Gastrocnemius medialis (tissue), 4 donors: ENCODE measurements around the gene SLC12A4. TPM values are rescaled to one million over a fixed set of nuclear protein-coding genes. Genes with fewer than 3 reads are reported as not detected.
A peak's percentile ranks its signal among the peaks of the same experiment; 100 is the strongest.
"Not testable (repeated sequence)": the region's sequence is repeated elsewhere in the genome, so short reads cannot be mapped to it uniquely, and the experiment has no call there.

Source experiments
- ATAC-seq, 2 donors: fragments of 150-250 bp; one replicate each; pipeline ENCODE4 v1.9.1; 2016
- DNase-seq, 2 donors: peaks; one replicate each; pipeline ENCODE4 v3.0.0-alpha.2; 2019
- H3K27ac ChIP-seq, 4 donors: fragments of 200-600 bp; sonication (generic); 1 replicate in 1 of 4; 2 replicates in 3 of 4; pipeline ENCODE4 v1.5.1; 2016 to 2018; ENCODE audit warnings: mild to moderate bottlenecking in 2 of 4, moderate library complexity in 1 of 4
- H3K27me3 ChIP-seq, 3 donors: fragments of 200-600 bp; sonication (generic) in 2 of 3; 1 replicate in 1 of 3; 2 replicates in 2 of 3; pipeline versions ENCODE4 v1.5.1 to v1.6.0; 2016 to 2019; ENCODE audit warnings: mild to moderate bottlenecking in 1 of 3, moderate library complexity in 1 of 3
- H3K36me3 ChIP-seq, 2 donors: fragments of 200-600 bp; sonication (generic) in 1 of 2; one replicate each; pipeline ENCODE4 v1.5.1; 2017 to 2018
- H3K4me1 ChIP-seq, 2 donors: fragments of 200-600 bp; sonication (generic) in 1 of 2; one replicate each; pipeline ENCODE4 v1.5.1; 2016 to 2017; ENCODE audit warnings: mild to moderate bottlenecking in 2 of 2
- H3K4me3 ChIP-seq, 4 donors: fragments of 200-600 bp; sonication (generic) in 3 of 4; 1 replicate in 1 of 4; 2 replicates in 3 of 4; pipeline ENCODE4 v1.5.1; 2016 to 2019; ENCODE audit warnings: mild to moderate bottlenecking in 2 of 4
- H3K9me3 ChIP-seq, 3 donors: fragments of 200-600 bp; sonication (generic) in 2 of 3; 1 replicate in 1 of 3; 2 replicates in 2 of 3; pipeline ENCODE4 v1.5.1; 2016 to 2019
- POLR2A ChIP-seq, 2 donors: fragments of 450-650 bp; IDR thresholded peaks; one replicate each; pipeline ENCODE4 v1.6.1; 2017; ENCODE audit warnings: antibody characterized with exemption in 2 of 2, mild to moderate bottlenecking in 2 of 2, moderate library complexity in 2 of 2
- in situ Hi-C, 4 donors: fragments of 200-750 bp; cut with MboI; loops; one replicate each; pipeline versions ENCODE4 v1.15.0 to v1.8.0; 2017; ENCODE audit warnings: low sequenced_read_pairs in 4 of 4
- intact Hi-C: fragments of 100-400 bp; cut with DNase I; formaldehyde crosslinking; loops from one replicate; pipeline ENCODE4 v1.15.1; 2023; ENCODE audit warnings: low total_unique reads
- total RNA-seq, 4 donors: library from RNA; depleted of rRNA; stranded (reverse); fragments of >200 nt; gene quantifications; one replicate each; pipeline versions ENCODE4 v1.1.0 to v1.2.3, GENCODE V29; 2016
- TF ChIP-seq, protein P1 (sequence below), 5 experiments: fragments of 450-650 bp in 3 of 5; fragments of 200-600 bp in 2 of 5; sonication (generic) in 2 of 5; IDR thresholded peaks in 4 of 5; conservative IDR thresholded peaks in 1 of 5; 1 replicate in 4 of 5; 2 replicates in 1 of 5; pipeline ENCODE4 v1.5.1; 2016 to 2019; ENCODE audit warnings: antibody characterized with exemption in 5 of 5, mild to moderate bottlenecking in 3 of 5, moderate library complexity in 3 of 5

Gene SLC12A4
- total RNA-seq, 4 donors from 2014 or later: 10.4 to 30.8 (median 15.8) TPM

DNA sequence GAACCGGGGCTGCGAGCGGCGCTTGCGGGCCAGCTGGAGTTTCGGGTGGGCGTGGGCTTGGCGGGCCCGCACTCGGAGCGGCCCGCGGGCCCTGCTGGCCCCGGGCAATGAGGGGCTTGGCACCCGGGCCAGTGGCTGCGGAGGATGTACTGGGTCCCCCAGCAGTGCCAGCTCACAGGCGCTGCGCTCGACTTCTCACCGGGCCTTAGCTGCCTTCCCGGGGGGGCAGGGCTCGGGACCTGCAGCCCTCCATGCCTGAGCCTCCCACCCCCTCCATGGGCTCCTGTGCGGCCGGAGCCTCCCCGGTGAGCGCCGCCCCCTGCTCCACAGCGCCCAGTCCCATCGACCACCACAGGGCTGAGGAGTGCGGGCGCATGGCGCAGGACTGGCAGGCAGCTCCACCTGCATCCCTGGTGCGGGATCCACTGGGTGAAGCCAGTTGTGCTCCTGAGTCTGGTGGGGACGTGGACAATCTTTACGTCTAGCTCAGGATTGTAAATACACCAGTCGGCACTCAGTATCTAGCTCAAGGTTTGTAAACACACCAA, 29.9 kb upstream of the SLC12A4 start:
- H3K4me3 ChIP-seq, H3K27me3 ChIP-seq, intact Hi-C loops, H3K36me3 ChIP-seq, DNase-seq, H3K4me1 ChIP-seq, H3K27ac ChIP-seq, ATAC-seq, H3K9me3 ChIP-seq: not testable (repeated sequence)
- in situ Hi-C loops: loop anchor here in 1 of 4 donors (10.0 kb wide), 1 partner anchor 46 kb away; no protein-coding TSS in a partner anchor

DNA sequence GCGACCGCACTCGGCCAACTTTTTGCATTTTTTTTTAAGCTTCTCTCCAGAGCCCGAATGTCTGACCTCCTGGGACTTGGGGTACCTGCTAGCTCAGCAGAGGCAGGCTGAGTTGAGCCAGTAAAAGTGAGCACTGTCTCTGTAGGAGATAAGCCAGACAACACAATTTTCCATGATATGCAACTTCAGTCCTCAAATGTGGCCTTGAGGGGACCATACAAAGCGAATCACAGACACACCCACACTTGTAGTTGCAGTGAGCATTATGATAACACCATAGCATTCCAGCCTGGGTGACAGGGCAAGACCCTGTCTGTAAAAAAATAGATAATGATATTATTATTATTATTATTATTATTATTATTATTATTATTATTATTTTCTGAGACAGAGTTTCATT, 28.2 kb upstream of the SLC12A4 start:
- ATAC-seq (no peak), DNase-seq (no peak)
- intact Hi-C loops: no loop called here
- Histone ChIP-seq H3K36me3 (no peaks in the 10 kb centered on the region), H3K27ac (no peak overlapping the region), H3K4me3 (no peak overlapping the region), H3K27me3 (no peaks in the 10 kb centered on the region), H3K4me1 (peaks cover 4 to 13% of the 10 kb centered on the region in 2 donors), H3K9me3 (no peaks in the 10 kb centered on the region)
- TF ChIP-seq, protein P1, sequence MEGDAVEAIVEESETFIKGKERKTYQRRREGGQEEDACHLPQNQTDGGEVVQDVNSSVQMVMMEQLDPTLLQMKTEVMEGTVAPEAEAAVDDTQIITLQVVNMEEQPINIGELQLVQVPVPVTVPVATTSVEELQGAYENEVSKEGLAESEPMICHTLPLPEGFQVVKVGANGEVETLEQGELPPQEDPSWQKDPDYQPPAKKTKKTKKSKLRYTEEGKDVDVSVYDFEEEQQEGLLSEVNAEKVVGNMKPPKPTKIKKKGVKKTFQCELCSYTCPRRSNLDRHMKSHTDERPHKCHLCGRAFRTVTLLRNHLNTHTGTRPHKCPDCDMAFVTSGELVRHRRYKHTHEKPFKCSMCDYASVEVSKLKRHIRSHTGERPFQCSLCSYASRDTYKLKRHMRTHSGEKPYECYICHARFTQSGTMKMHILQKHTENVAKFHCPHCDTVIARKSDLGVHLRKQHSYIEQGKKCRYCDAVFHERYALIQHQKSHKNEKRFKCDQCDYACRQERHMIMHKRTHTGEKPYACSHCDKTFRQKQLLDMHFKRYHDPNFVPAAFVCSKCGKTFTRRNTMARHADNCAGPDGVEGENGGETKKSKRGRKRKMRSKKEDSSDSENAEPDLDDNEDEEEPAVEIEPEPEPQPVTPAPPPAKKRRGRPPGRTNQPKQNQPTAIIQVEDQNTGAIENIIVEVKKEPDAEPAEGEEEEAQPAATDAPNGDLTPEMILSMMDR (IDR thresholded peaks at IDR 0.05 in 4 of 5, conservative IDR thresholded peaks at IDR 0.05 in 1 of 5): no peak
- TF ChIP-seq POLR2A (IDR thresholded peaks at IDR 0.05): no peak
- in situ Hi-C loops: loop anchor here in 1 of 4 donors (10.0 kb wide), 1 partner anchor 48 kb away; no protein-coding TSS in a partner anchor

DNA sequence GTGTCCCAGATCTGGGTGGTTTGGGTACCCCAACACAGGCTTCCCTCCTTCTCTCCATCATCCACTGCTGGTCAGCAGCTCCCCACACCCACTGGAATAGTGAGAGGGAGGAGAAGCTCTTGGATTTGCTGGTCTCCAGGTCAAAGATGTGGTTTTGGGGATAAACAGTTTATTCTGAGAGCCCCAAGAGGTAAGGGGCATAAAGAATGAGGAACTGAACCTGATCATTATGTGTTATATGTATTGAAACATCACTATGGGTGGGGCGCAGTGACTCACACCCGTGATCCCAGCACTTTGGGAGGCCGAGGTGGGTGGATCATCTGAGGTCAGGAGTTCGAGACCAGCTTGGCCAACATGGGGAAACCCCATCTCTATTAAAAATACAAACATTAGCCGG, 27.0 kb upstream of the SLC12A4 start:
- Histone ChIP-seq H3K36me3 (no peaks in the 10 kb centered on the region), H3K27me3 (no peaks in the 10 kb centered on the region), H3K4me3 (no peak overlapping the region), H3K4me1 (peaks cover 8 to 14% of the 10 kb centered on the region in 2 donors), H3K9me3 (no peaks in the 10 kb centered on the region), H3K27ac (no peak overlapping the region)
- ATAC-seq: no peak
- in situ Hi-C loops: loop anchor here in 1 of 4 donors (10.0 kb wide), 1 partner anchor 49 kb away; no protein-coding TSS in a partner anchor
- TF ChIP-seq POLR2A (IDR thresholded peaks at IDR 0.05): no peak
- TF ChIP-seq, protein P1 (IDR thresholded peaks at IDR 0.05 in 4 of 5, conservative IDR thresholded peaks at IDR 0.05 in 1 of 5): no peak
- intact Hi-C loops: no loop called here
- no peak for DNase-seq

DNA sequence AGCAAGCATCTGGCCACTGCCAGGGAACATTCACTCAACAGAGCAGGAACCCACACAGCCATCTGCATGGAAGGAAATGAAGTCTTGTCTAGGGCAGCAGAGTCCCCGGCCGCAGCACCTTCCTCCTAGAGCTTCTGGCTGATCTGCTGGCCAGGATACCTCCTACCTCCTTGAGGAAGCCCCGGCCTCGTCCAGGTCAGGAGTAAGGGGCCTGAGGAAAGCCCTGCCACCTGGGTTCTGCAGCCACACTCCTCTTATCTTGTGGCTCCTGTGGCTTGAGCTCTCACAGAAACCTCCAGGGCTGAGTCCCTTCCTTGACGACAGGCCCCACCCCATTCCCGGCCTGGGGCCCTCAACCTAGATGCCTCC, 25.6 kb upstream of the SLC12A4 start:
- peaks cover 18 to 28% of the 10 kb centered on the region in 2 donors for H3K4me1 ChIP-seq
- H3K9me3 ChIP-seq, ATAC-seq, intact Hi-C loops, H3K4me3 ChIP-seq, H3K27me3 ChIP-seq, H3K36me3 ChIP-seq, DNase-seq: not testable (repeated sequence)
- H3K27ac ChIP-seq: peak overlapping the region; percentile 78 to 83 (median 80)
- in situ Hi-C loops: loop anchor here in 2 of 4 donors (5.0 to 10.0 kb wide), 2 partner anchors 51 to 53 kb away; no protein-coding TSS in a partner anchor

DNA sequence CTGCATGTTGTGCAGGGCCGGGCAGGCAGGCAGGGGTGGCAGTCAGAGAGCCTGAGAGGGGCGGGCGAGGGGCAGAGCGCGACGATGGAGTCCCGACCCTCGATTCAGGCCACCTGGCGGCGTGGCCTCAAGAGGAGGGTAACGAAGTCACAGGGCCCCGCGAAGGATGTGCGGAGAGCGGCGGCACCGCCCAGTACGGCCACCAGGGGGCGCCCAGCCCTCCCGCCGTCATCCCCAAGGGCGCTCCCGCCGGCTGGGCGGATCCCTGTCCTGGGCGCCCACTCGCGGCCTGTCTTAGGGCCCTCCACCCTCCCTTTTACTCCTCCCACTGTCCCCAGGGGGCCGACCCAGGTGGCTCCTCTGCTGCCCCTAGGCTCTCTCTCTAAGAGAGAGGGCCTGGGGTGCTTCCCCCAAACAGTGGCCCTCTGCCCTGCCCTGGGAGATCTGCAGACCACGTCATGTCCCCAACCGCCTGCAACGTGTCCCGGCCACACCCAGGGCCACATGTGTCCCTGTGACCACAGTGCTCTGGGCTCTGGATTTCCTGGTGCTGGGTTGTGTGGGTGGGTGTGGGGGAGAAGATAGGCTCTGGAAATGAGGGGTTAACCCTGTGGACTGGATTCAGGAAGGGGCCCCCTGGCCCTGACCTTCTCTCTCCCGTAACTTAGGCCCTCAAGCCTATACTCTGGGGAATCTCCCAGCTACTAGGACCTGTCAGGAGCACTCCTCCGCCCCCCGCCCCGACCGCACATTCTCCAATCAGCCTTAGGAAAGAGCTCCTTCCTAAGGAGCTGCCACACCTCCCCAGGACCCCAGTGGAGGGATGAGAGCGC, 25.0 kb upstream of the SLC12A4 start:
- intact Hi-C loops: loop anchor here (1.0 to 2.0 kb wide), 3 partner anchors 47 to 235 kb away; no protein-coding TSS in a partner anchor
- Histone ChIP-seq H3K36me3 (no peaks in the 10 kb centered on the region), H3K27ac (peak overlapping the region; percentile 78 to 83 (median 80)), H3K4me1 (peaks cover 24 to 34% of the 10 kb centered on the region in 2 donors), H3K4me3 (peak overlapping the region; percentile 43 to 59 (median 50)), H3K9me3 (no peaks in the 10 kb centered on the region), H3K27me3 (no peaks in the 10 kb centered on the region)
- ATAC-seq (peak; percentile 73 to 74), DNase-seq (peak; percentile 62 to 77)
- TF ChIP-seq, protein P1 (IDR thresholded peaks at IDR 0.05 in 4 of 5, conservative IDR thresholded peaks at IDR 0.05 in 1 of 5): peak; percentile 97 to 100 (median 100)
- peak; percentile 39 to 44 for TF ChIP-seq POLR2A (IDR thresholded peaks at IDR 0.05)
- in situ Hi-C loops: loop anchor here in 2 of 4 donors (5.0 to 10.0 kb wide), 2 partner anchors 51 to 54 kb away; no protein-coding TSS in a partner anchor
